Urothelium cell line (cell line): Measurements from ENCODE around the gene ABRACL.
"Not testable (repeated sequence)": the region's sequence is repeated elsewhere in the genome, so short reads cannot be mapped to it uniquely, and the experiment has no call there.

Source experiments
- DNase-seq: peaks from one replicate; pipeline ENCODE4 v3.0.0; 2011; ENCODE audit warnings: low spot score, mixed read lengths
- FAIRE-seq: peaks from 2 replicates; lab custom pipeline; 2011; peaks lifted over from hg19 to GRCh38; lab: Jason Lieb, UNC

Gene ABRACL, protein sequence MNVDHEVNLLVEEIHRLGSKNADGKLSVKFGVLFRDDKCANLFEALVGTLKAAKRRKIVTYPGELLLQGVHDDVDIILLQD

DNA sequence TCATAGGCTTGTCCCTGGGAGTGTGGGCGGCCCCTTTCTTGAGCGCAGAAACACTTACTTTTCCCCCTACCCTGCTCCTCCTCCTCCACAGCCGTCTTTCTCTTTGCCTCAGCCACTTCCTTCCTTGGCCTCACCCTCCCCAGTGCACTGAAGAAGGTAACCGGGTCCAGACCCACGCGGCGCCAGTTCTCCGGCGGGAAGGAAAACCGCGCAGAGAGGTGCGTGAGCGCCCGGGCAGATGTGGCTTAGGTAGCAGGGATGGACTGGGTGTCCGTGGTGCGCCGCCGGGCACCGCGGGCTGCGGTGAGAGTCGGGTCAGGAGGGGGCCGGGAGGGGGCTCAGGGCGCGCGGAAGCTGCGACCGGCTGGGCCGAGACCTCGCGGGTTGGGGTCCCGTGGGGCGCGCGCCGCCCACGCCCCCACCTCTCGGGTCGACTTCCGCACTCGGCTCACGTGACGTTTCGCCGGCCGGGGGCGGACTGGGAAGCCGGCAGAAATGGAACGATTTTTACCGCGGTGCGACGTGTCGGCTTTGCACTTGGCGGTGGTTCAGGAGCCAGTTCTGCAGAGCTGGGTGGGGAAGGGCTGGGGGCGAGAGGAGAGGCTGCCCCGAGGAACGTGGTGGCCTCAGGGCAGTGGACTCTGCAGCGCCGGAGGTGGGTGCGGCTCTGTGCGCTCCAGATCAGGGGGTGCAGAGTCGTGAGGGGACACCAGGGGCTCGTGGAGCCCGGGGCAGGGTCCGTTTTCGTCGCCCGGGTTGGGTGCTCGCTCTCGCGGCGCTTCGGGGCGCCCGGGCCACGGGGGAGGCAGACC is at the start of gene ABRACL:
Gene ABRACL (plus strand): TSS at position 88 of the 812 bp plus-strand sequence. CDS start 5,416 bp downstream, outside the sequence.
- FAIRE-seq, result no peak
- peak; percentile 39 for DNase-seq

DNA sequence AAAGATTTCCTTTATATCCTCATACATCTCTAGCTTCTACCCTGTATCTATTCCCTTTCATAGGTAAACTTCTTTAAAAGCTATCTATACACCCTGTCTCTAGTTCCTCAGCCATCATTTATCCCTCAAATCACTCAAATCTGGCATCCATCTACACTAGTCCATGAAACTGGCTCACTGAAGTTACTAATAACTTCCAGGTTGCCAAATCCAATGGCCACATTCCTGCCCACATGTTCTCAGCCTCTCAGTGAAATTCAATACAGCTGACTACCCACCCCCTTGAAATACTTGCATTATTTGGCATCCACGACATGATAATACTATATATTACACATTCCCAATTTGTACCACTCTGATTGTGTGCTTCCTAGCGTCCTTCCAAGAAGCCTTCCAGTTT is 49.2 kb upstream of the ABRACL start:
- DNase-seq (no peak), FAIRE-seq (no peak)

DNA sequence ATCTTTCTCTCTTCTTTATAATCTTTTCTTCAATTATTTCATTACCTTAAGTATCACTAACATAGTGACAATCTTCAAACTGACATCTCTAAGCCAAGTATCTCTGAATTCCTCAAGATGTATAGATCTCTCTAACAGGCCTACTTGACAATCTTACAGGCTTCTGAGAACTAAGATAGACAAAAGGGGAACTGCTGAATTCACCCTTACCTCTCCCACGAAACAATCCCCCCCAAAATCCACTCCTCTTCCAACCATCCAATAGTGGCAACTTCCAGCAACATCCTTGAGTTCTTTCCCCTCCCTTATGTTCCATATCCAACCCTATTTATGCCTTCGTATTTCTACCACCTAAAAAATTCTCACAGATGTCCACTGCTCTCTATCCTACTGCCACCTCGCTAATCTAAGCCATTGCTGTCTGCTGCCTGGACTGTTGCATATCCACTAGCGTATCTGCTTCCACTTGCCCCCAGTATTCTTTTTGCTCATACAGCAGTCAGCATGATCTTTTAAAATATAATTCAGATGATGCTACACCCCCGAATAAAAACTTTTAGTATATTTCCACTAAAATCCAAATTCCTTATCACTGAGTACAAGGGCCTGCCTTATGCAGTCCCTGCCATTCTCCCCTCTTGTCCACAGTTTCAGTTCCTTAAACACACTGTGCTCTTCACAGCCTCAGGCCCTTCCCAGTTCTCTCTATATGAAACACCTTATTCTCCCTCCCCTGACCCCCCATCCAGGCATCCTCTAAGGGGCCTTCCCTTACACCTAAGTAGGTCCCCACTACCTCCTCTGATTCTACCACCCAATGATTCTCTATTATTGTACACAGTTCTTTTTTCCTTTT is 48.5 kb upstream of the ABRACL start:
- no peak for FAIRE-seq
- DNase-seq, result no peak

DNA sequence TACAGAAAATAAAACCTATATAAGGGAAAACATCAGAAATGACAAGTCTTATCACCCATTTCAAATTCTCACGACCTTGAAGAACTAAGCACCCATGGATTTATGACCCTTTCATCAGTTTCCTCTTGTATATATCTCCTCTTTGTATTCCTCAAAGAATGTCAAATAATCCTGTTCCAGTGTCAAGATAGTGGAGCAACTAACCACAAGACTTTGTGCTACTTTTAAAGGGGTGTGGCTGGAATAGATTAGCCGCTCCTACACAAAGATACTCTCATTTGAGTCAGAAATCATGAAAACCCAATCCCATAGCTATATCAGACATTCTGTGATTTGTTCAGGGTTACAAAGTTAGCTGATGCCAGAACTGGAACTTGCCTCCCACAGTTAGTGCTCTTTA is 47.1 kb upstream of the ABRACL start:
- FAIRE-seq, result no peak
- no peak for DNase-seq

DNA sequence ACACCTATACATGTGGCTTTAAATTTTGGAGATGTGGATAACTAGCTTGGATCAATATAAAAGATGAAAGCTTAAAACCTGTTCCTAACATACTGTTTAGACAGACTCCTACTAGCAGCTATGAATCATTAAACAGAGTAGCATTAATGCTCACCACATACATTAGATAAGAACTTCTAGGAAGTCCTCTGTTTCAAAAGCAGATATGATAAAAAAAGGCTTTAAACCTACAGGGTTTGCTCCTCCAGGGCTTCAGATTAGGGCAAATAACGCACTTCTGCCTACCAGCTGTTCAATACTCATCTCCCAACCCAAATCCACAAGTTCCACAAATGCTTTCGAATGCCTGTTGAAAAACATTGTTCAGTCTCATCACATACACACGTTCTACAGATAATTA is 42.0 kb upstream of the ABRACL start:
- DNase-seq, result no peak
- FAIRE-seq, result no peak

DNA sequence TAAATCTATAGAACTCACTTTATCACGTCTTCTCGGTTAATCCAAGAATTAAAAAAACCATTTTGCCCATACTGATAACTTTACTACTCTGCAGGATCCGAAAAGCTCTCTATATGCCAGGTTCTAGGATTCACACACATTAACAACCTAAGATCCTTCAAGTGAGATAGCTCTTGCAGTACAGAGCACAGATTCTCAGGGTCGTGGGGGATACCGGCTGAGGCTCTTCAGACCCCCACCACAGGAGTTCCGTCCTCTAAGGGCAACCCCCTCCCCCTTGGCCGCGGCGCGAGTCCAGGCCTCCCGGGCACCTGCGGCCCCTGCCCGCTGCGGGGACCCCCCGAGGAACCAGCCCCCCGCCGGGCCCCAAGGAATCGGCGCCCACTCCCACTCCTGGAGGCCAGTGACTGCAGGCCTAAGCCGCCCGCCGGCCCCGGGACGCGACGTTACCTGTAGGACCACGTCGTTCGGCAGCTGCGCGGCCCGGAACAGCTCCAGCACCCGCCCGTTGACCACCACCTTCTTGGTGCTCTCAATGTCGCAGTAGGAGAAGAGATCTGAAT is 41.4 kb upstream of the ABRACL start:
- FAIRE-seq (no peak), DNase-seq (no peak)

DNA sequence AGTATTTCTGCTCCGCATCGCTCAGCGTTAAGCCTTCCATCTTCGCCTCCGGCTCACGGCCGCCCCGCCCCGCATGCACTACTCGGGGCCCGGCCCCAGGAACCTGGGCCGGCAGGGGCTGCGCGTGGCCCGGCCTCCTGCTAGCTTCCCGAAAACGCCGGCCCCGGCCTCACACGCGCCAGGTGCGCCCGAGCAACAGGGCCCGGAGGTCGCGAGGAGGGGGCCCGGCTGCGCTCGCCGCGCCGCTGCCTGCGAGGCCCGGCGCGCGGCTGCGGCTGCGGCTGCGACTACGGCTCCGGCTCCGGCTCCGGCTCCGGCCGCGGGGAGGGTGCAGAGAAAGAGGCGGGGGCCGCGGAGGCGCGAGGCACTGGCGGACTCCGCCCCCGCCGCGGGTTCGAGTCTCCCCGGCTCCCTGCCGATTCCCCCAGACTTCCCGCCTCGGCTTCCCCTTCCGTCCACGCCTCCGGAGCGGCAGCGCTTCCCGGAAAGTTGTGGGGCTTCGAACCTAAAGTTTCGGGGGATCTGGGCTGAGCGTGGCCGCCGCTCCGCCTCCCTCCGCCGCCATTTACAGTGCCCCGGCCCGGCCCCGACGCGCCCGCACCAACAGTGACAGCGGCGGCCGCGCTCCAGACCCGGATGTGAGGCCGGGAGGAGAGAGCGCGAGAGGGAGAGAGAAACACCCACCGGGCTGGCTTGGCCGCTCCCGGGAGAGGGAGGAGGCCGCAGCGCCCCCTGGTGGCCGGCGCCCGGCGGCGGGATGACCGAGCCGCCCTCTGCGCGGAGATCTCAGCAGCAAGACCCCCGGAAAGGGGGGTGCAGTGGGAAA is 40.7 kb upstream of the ABRACL start, which contains the start of gene REPS1:
Gene REPS1 (minus strand): TSS at position 611 of the 826 bp plus-strand sequence. CDS start 571 bp downstream, at position 40.
- DNase-seq (peak; percentile 96), FAIRE-seq (no peak)

DNA sequence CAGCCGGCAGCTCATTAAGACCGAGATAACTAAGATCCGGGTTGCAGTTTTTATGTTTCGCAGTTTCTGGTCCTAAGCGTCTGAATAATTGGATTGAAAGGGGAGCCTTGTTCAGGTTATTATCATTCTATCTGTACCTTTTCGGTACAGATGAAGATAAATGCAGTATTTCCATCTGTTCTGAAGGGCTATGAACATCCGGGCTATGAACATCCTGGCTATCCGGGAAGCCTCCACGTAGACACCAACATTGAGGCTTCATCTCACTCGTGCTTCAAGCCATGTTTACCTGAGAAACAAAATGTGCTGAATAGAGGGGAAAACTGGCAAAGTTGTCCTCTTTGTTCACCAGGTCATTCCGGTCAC is 40.1 kb upstream of the ABRACL start:
- DNase-seq, result peak; percentile 39
- no peak for FAIRE-seq

DNA sequence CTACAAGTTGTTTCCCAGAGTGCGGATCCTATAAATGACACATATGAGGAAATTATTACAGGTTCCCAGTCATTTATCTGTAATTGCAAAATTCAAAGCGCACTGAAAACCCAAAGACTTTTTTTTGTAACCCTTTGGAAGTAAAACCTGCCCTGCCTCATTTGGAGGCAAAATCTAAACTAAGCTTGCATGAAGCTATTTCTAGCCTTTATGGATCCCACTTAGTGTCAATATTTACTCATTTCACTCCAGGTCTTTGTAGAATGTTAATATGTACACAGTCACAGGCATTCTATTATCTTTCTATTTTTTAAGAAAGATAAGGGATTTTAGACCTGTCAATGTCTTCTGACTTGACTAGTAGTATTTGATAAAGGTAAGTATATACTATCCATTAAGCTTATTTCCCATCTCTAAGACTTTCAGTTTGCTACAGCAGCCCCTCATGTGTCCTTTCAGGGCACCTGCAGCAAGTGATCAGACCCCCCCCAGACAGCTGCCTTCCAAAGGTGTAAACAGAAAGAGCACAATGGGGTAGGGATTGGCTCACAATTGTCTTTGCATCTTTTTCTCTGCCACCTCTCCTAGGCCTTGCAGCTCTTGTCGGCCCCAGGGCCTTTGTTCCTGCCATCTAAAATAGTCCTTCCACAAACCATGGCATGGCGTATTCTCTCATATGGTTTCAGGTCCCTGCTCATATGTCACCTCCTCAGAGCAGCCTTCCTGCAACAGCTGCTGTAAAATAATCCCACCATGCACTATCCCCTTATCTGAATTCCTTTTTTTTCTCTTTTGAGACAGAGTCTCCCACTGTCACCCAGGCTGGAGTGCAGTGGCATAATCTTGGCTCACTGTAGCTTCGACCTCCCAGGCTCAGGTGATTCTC is 39.2 kb upstream of the ABRACL start:
- no peak for FAIRE-seq
- DNase-seq, result no peak

DNA sequence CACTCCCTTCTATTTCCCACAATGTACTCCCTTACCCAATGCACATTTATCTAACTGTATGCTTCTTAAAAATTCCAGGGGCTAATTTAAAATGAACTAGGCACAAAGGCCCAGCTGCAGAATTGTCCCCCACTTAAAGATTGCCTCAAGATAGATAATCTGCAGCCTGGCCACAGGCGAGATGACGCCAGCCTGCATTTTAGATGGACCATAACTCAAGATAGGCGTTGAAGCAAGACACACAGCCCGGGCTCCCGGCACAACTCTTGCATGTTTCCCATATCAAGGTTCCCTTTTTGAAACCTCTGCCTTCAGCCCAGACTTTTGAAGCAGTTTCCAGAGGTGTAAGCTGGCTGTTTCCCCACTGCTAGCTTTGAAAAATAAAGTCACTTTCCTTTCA is 37.3 kb upstream of the ABRACL start:
- FAIRE-seq (no peak), DNase-seq (no peak)

DNA sequence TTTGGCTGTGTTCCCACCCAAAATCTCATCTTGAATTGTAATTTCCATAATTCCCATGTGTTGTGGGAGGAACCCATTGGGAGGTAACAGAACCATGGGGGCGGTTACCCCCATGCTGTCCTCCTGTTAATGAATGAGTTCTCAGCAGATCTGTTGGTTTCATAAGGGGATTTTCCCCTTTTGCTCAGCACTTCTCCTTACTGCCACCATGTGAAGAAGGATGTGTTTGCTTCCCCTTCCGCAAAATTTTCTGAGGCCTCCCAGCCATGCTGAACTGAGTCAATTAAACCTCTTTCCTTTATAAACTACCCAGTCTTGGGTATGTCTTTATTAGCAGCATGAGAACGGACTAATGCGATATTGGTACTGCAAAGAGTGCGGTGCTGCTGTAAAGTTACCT is 35.6 kb upstream of the ABRACL start:
- not testable (repeated sequence) for DNase-seq, FAIRE-seq

DNA sequence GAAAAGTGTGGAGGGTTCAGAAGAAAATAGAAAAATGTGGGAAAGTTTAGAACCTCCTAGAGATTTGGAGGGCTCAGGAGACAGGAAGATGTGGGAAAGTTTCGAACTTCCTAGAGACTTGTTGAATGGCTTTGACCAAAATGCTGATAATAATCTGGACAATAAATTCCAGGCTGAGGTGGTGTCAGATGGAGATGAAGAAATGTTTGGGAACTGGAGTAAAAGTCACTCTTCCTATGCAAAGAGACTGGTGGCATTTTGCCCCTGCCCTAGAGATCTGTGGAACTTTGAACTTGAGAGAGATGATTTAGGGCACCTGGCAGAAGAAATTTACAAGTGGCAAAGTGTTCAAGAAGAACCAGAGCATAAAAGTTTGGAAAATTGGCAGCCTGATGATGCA is 35.1 kb upstream of the ABRACL start:
- FAIRE-seq, DNase-seq: not testable (repeated sequence)

DNA sequence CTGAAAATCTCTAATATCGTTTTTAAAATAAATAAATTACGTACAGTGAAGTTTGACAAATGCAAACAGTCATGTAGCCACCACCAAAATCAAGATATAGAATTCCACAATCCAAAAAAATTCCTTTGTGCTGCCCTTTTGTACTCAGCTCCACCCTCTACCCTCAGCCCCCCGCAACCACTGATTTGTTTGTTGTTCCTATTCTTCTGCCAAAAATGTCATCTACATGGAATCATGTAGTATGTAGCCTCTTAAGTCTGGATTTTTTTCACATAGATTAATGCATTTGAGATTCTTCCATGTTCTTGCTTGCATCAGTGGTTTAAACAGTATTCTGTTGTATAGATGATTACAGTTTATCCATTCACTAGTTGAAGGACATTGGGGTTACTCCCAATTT is 32.0 kb upstream of the ABRACL start:
- FAIRE-seq (no peak), DNase-seq (no peak)

DNA sequence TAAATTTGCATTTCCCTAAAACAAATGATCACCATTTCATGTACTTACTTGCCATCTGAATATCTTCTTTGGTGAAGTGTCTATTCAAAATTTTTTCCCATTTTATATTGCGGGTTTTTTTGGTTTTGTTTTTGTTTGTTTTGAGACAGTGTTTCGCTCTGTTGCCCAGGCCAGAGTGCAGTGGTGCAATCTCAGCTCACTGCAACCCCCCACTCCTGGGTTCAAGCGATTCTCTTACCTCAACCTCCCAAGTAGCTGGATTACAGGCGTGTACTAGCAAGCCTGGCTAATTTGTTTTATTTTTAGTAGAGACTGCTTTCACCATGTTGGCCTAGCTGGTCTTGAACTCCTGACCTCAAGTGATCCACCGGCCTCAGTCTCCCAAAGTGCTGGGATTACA is 31.4 kb upstream of the ABRACL start:
- DNase-seq (no peak), FAIRE-seq (no peak)

DNA sequence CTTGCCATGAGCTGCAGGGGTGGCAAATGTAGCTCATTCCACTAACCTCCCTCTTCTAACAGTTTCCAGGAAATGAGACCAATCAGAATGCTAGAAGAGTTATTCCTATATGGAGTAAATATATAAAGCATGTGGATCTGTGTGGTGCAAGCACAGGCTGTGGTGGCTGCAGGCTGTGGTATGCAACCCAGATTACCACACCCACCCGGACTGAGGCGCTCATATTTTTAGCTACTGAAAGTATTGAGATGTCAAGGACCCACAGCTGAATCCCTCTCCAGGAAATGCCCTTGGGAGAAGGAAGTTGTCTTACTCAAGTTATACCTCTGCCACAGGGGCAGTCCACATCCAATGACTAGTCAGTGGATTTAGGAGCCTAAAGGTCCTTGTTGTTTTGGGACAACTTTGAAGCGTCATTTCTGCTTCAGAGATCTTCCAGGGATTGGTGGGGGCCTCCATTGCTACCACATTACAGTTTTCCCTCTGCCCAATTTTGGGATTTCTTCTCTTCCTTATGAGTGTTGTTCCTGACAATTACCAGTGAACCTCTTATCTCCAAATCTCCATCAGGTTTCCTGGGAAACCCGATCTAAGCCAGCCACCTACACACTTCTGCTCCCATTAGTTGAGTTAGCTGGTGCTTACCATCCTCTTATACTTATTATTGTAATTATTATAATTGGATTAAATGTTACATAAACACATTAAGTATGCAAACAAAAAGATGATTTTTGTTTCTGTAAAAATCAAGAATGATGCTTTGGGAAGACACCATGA is 28.4 kb upstream of the ABRACL start:
- DNase-seq (no peak), FAIRE-seq (no peak)

DNA sequence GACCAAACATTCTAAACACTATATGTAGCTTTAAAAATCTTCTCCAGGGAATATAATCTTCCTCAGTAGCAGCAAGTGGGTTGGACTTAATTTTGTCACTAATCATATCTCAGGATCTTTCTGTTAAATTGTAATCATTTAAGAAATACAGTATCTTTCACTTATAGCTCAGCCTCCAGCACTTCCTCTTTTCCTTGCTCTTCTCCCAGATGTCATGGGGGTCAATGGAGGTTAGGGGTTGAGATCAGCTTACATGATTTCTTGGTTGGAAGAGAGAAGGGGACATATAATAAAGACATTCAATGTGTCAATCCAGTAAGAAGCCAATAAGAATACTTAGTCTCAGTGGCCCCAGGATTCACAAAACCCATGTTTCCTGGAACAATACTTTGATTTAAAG is 24.8 kb upstream of the ABRACL start:
- DNase-seq (no peak), FAIRE-seq (no peak)

DNA sequence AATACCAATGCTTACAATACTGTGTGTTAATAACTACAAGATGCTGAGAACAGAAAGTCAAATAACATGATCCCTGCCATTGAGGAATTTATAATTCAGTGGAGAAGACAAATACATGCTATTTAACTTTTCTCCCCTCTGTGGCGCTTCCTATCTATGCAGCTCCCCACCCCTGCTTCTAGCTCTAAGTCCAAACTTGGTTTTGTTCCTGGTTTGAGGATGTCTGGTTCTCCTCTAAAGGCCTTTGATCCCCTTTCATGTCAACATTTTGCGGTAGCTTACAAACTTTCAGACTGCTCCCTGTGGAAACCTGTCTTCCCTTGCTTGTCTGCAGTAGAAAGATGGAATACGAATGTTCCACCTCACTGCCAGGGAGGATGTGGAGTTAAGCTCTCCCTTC is 22.1 kb upstream of the ABRACL start:
- no peak for DNase-seq
- no peak for FAIRE-seq

DNA sequence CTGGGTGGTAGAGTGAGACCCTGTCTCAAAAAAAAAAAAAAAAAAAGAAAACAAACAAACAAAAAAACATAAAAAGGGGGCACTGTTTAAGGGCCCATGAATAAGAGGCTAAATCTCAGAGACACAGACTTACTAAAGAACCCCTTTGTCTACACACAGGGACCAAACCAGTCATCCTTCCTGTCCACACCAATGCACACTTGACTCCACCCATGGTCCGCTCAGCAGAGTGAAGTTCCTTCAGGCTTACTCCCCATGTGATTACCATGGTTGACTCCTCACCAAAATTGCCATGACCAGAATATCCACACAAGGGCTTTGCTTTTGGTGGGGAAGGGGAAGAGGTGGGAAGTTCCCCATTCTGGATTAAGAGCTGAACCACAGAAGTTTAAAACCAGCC is 21.1 kb upstream of the ABRACL start:
- no peak for DNase-seq
- no peak for FAIRE-seq

DNA sequence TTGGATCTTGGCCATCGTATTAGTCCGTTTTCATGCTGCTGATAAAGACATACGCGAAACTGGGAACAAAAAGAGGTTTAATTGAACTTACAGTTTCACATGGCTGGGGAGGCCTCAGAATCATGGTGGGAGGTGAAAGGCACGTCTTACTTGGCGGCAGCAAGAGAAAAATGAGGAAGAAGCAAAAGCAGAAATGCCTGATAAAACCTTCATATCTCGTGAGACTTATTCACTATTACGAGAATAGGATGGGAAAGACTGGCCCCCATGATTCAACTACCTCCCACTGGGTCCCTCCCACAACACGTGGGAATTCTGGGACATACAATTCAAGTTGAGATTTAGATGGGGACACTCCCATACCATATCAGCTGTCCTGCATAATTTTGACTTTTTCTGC is 20.4 kb upstream of the ABRACL start:
- FAIRE-seq, result no peak
- DNase-seq, result no peak
